T-helper 9 cell (primary cell): ENCODE data around the gene TAF11L8.
"Not testable (repeated sequence)": the region's sequence is repeated elsewhere in the genome, so short reads cannot be mapped to it uniquely, and the experiment has no call there.

Experiments
- DNase-seq: peaks from one replicate; pipeline ENCODE4 v3.0.0-alpha.2; 2020
- total RNA-seq, 2 donors: gene quantifications; one replicate each; lab custom pipeline; 2026; lab: John Stamatoyannopoulos, UW

TAF11L8 gene
- total RNA-seq, result 0 reads per million in 2 donors

- not testable (repeated sequence) for DNase-seq
Measured at GRCh38 chr5:17590860-17591259, at the start of gene TAF11L8. Gene TAF11L8 (minus strand): TSS chr5:17590960.

- DNase-seq, result no peak
Measured at GRCh38 chr5:17634160-17634559, 43.4 kb upstream of the TAF11L8 start, which contains the start of gene TAF11L14. Gene TAF11L14 (plus strand): TSS chr5:17634460.

GRCh38 chr5:17631788-17632187 is 41.0 kb upstream of the TAF11L8 start, which contains the start of gene TAF11L13:
Gene TAF11L13 (plus strand): TSS chr5:17632088.
- DNase-seq, result not testable (repeated sequence)

- no peak for DNase-seq
Measured at GRCh38 chr5:17625686-17626085, 34.9 kb upstream of the TAF11L8 start.

GRCh38 chr5:17620627-17621026 is 29.9 kb upstream of the TAF11L8 start:
- DNase-seq, result no peak

- no peak for DNase-seq
Measured at GRCh38 chr5:17619354-17619753, 28.6 kb upstream of the TAF11L8 start.

- DNase-seq, result no peak
Measured at GRCh38 chr5:17614872-17615605, 24.3 kb upstream of the TAF11L8 start.

GRCh38 chr5:17610092-17610491 is 19.3 kb upstream of the TAF11L8 start, which contains the start of gene TAF11L12:
Gene TAF11L12 (plus strand): TSS chr5:17610392.
- DNase-seq, result not testable (repeated sequence)

- not testable (repeated sequence) for DNase-seq
Measured at GRCh38 chr5:17607461-17607860, 16.7 kb upstream of the TAF11L8 start.

- DNase-seq, result no peak
Measured at GRCh38 chr5:17604951-17605350, 14.2 kb upstream of the TAF11L8 start.

- not testable (repeated sequence) for DNase-seq
Measured at GRCh38 chr5:17603880-17604279, 13.1 kb upstream of the TAF11L8 start, which contains the start of gene TAF11L11. Gene TAF11L11 (plus strand): TSS chr5:17604183.

GRCh38 chr5:17597728-17598127 is 7.0 kb upstream of the TAF11L8 start, which contains the start of gene TAF11L10:
Gene TAF11L10 (minus strand): TSS chr5:17597828.
- DNase-seq, result not testable (repeated sequence)

- DNase-seq, result not testable (repeated sequence)
Measured at GRCh38 chr5:17594255-17594654, 3.5 kb upstream of the TAF11L8 start, which contains the start of gene TAF11L9. Gene TAF11L9 (minus strand): TSS chr5:17594394.

- not testable (repeated sequence) for DNase-seq
Measured at GRCh38 chr5:17585658-17586057, 5.1 kb downstream of the TAF11L8 start, which contains the start of gene TAF11L7. Gene TAF11L7 (minus strand): TSS chr5:17585758.
